Vagina (tissue), 2 donors: ENCODE measurements around the gene B9D1.

Source experiments
- CTCF ChIP-seq, 3 experiments: fragments of 450-650 bp in 2 of 3; fragments of 200-600 bp in 1 of 3; sonication (generic) in 1 of 3; IDR thresholded peaks; one replicate each; pipeline ENCODE4 v1.5.1; 2017 to 2019; ENCODE audit warnings: antibody characterized with exemption in 3 of 3, mild to moderate bottlenecking in 2 of 3, moderate library complexity in 2 of 3
- POLR2A ChIP-seq, 2 donors: fragments of 450-650 bp; IDR thresholded peaks; one replicate each; pipeline ENCODE4 v1.6.1; 2017; ENCODE audit warnings: antibody characterized with exemption in 2 of 2, mild to moderate bottlenecking in 2 of 2, moderate library complexity in 2 of 2
- POLR2AphosphoS5 ChIP-seq, 2 donors: sonication (generic); formaldehyde crosslinking; IDR thresholded peaks; one replicate each; pipeline ENCODE4 v1.9.0; 2017; ENCODE audit warnings: antibody characterized with exemption in 2 of 2, mild to moderate bottlenecking in 2 of 2, low read depth in 1 of 2; ENCODE audit not compliant: insufficient read depth in 1 of 2

GRCh38 chr17:19372866-19373504 is 10.5 kb upstream of the B9D1 start:
- TF ChIP-seq CTCF (IDR thresholded peaks at IDR 0.05): no peak
- no peak for TF ChIP-seq POLR2A (IDR thresholded peaks at IDR 0.05)
- no peak for TF ChIP-seq POLR2AphosphoS5 (IDR thresholded peaks at IDR 0.05; ENCODE audit: insufficient read depth in 1 of 2, low read depth in 1 of 2)
